SH-SY5Y (cell line): ENCODE measurements around the gene DPP4.

Experiments used
- GATA2 ChIP-seq: IDR thresholded peaks from 2 replicates; pipeline ENCODE4 v1.6.1; 2011; ENCODE audit warnings: mild to moderate bottlenecking, low read depth, low read length
- GATA3 ChIP-seq: IDR thresholded peaks from 2 replicates; pipeline ENCODE4 v1.6.1; 2011; ENCODE audit warnings: low read depth, mild to moderate bottlenecking, low read length, moderate library complexity

The DPP4 gene

GRCh38 chr2:161982548-161983330 is 91.3 kb downstream of the DPP4 start:
- no peak for TF ChIP-seq GATA3
- no peak for TF ChIP-seq GATA2

DNA sequence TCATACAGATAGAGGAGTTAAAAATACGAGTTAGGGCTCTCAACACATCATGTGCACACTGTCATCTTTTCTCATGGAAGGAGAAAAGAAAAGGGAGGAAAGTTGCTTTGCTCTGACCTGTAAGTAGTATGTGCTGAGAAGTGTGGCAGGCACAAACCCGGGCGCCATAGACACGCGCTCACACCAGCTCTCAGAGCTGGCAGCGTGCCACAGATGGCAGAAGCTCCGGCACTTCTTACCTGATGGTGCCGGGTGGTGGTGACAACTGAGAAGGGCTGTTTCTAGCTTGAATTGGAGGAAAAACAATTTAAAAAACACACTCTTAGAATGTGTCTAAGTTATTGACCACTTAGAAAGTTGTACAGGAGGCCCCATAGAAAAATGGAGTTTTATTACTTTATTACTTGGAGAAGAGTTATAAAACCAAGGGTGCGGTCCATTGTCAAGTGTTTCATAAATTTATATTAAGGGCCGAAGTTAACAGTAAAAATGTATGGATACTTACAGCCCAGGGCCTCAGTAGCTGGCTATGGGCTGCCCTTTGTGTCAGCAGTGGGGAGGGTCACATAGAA is 92.2 kb downstream of the DPP4 start:
- no peak for TF ChIP-seq GATA3
- no peak for TF ChIP-seq GATA2

GRCh38 chr2:161980976-161981375 is 93.0 kb downstream of the DPP4 start:
- no peak for TF ChIP-seq GATA2
- no peak for TF ChIP-seq GATA3

GRCh38 chr2:161979490-161979889 is 94.5 kb downstream of the DPP4 start:
- TF ChIP-seq GATA2 (no peak), GATA3 (no peak)

DNA sequence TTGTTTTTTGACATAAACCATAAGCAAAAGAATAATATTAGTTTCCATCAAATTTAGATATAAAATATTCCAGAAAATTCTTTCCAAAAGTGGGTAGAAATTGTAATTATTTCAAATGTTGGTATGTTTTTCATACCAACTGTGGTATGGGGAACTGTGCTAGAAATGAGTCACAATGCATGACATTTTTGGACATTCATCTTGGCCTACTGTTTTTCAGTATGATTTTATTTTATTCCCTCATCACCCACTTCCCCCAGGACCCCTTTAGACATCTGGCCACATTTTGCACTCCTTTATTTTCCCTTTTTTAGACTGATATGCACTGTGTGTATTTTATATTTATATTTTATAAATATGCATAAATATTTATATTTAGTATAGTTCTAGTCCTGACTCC is 97.1 kb downstream of the DPP4 start:
- no peak for TF ChIP-seq GATA3
- no peak for TF ChIP-seq GATA2

GRCh38 chr2:161976295-161976694 is 97.7 kb downstream of the DPP4 start:
- TF ChIP-seq GATA2 (no peak), GATA3 (no peak)

GRCh38 chr2:161975813-161976160 is 98.2 kb downstream of the DPP4 start:
- TF ChIP-seq GATA2 (no peak), GATA3 (no peak)

- TF ChIP-seq GATA3 (no peak), GATA2 (no peak)
Measured at GRCh38 chr2:161975062-161975812, 98.8 kb downstream of the DPP4 start.

DNA sequence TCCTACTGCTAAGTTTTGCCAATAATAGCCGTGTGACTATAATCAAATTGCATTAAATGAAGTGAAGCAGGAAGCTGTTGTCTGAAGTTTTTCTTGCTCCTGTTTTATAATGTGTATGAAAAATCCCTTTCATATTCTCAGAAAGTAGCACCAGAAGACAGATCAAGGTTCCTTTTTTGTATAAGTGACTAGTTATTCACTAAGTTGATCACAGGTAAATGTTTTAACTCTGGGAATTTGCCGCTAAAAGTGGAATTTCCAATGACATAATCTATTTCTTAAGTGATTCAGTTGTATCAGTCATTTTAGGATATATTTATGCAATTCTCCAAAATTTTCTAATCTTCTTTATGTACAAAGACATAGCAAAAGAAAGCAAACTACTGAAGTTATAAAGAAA is 99.6 kb downstream of the DPP4 start:
- TF ChIP-seq GATA2 (no peak), GATA3 (no peak)

GRCh38 chr2:161972866-161973265 is 101.1 kb downstream of the DPP4 start:
- TF ChIP-seq GATA2 (no peak), GATA3 (no peak)

GRCh38 chr2:161972232-161972631 is 101.8 kb downstream of the DPP4 start:
- TF ChIP-seq GATA3 (no peak), GATA2 (no peak)

DNA sequence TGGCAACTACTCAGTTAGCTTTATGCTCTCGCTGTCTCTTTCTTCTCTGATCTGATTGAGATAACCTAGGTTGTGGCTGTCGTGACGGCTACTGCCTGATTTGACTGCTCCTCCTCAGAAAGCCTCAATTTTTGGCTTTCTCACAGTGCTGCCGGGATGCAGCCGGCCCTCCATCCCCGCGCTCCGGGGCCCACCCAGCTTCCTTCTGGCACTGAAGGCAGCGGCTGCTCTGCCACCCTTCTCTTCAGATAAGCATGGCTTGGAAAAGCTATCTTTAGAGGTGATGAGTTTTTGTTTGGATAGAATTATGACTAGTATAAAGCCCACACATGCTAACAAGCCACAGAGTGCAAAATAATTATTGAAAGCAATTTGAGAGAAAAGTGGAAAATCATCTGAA is 102.5 kb downstream of the DPP4 start:
- TF ChIP-seq GATA2: no peak
- no peak for TF ChIP-seq GATA3

- TF ChIP-seq GATA2 (no peak), GATA3 (no peak)
Measured at GRCh38 chr2:161969159-161969558, 104.9 kb downstream of the DPP4 start.

DNA sequence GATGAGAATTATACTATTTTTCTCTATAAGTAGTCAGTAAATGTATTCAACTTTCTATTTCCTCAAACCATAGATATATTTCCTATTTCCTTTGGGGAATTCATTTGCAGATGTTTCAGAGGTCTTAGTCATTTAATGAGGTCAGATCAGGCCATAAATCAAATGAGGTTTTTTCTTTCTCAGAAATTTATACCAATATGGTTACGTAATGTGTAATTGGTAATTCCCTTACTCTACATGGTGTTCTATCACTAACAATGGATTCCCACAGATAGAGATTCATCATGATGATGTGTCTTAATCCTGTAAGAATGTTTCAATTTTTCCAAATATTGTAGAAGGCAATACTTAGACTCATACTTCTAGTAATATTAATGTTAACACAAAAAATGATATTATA is 108.0 kb downstream of the DPP4 start:
- no peak for TF ChIP-seq GATA3
- no peak for TF ChIP-seq GATA2

DNA sequence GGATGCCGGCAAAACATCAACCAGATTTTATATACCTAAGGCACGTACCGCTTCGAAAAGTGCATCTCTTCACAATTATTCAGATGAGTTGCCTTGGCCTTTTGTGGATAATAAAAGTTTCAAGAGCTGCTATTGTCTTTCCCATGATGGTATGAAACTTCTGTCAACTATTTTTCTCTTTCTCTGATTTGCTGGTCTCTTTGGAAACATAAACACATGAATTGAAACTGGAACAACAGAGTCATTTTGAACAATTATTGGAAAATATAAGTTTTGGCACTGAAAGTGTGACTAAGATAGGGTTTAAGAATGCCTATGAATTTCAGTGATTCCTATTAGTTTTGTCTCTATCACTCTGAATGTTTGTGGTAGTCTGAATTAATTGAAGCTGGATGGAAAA is 109.9 kb downstream of the DPP4 start:
- TF ChIP-seq GATA2: no peak
- no peak for TF ChIP-seq GATA3
